Measurements from ENCODE around the gene PTPRD.

- no peak for TF ChIP-seq CTCF (IDR thresholded peaks at IDR 0.05 in 4 of 5, conservative IDR thresholded peaks at IDR 0.05 in 1 of 5)
- TF ChIP-seq POLR2A (IDR thresholded peaks at IDR 0.05) = no peak
Observed at GRCh38 chr9:8382777-8383527, 2229.8 kb downstream of the PTPRD start.
